Thyroid gland (tissue), 4 donors: ENCODE results near the gene TAGLN. TPM values are rescaled to one million over a fixed set of nuclear protein-coding genes. Genes with fewer than 3 reads are reported as not detected.

Experiments
- DNase-seq, 2 donors: peaks; one replicate each; pipeline ENCODE4 v3.0.0-alpha.2; 2019
- H3K27ac ChIP-seq, 3 donors: fragments of 200-600 bp; sonication (generic); 1 replicate in 2 of 3; 2 replicates in 1 of 3; pipeline ENCODE4 v1.5.1; 2016 to 2019; ENCODE audit warnings: mild to moderate bottlenecking in 1 of 3, moderate library complexity in 1 of 3
- H3K27me3 ChIP-seq: fragments of 200-600 bp; sonication (generic); one replicate; pipeline ENCODE4 v1.5.1; 2019
- H3K36me3 ChIP-seq, 2 donors: fragments of 200-600 bp; sonication (generic); one replicate each; pipeline ENCODE4 v1.5.1; 2016 to 2019
- H3K4me1 ChIP-seq, 2 donors: fragments of 200-600 bp; sonication (generic); one replicate each; pipeline ENCODE4 v1.5.1; 2017 to 2019
- H3K4me3 ChIP-seq, 3 donors: fragments of 200-600 bp; sonication (generic); replicated peaks in 1 of 3; 1 replicate in 2 of 3; 2 replicates in 1 of 3; pipeline ENCODE4 v1.5.1; 2016; ENCODE audit warnings: mild to moderate bottlenecking in 1 of 3
- H3K9me3 ChIP-seq: fragments of 200-600 bp; sonication (generic); one replicate; pipeline ENCODE4 v1.5.1; 2017
- CTCF ChIP-seq, 6 experiments: fragments of 200-600 bp in 3 of 6; fragments of 450-650 bp in 3 of 6; sonication (generic) in 3 of 6; IDR thresholded peaks; one replicate each; pipeline ENCODE4 v1.5.1; 2016 to 2019; ENCODE audit warnings: antibody characterized with exemption in 6 of 6, mild to moderate bottlenecking in 2 of 6, inconsistent platforms in 1 of 6, moderate library complexity in 1 of 6
- POLR2A ChIP-seq, 2 donors: fragments of 450-650 bp; IDR thresholded peaks; one replicate each; pipeline ENCODE4 v1.6.1; 2017; ENCODE audit warnings: antibody characterized with exemption in 2 of 2, mild to moderate bottlenecking in 2 of 2, moderate library complexity in 1 of 2
- WGBS, 2 donors: methylation state at CpG; one replicate each; pipeline ENCODE4 v1.1.5; 2017; 5-methylcytosine and 5-hydroxymethylcytosine counted together
- intact Hi-C: fragments of 100-400 bp; cut with DNase I; formaldehyde crosslinking; loops from one replicate; pipeline ENCODE4 v1.15.1; 2023
- total RNA-seq, 4 donors: library from RNA; depleted of rRNA; stranded (reverse); fragments of >200 nt; gene quantifications; one replicate each; pipeline ENCODE4 v1.2.3, GENCODE V29; 2016

The TAGLN gene
- total RNA-seq, 4 donors from 2014 or later, result 155 to 407 (median 229) TPM

- peak overlapping the region in 1 of 3 donors; percentile 71 for H3K4me3 ChIP-seq
- intact Hi-C loops, result no loop called here
- DNase-seq, result no peak
- H3K27ac ChIP-seq, result peak overlapping the region; percentile 93 to 94 (median 94)
- no peaks in the 10 kb centered on the region for H3K9me3 ChIP-seq
- H3K36me3 ChIP-seq, result peaks cover 0 to 9% of the 10 kb centered on the region in 2 donors
- H3K27me3 ChIP-seq, result no peaks in the 10 kb centered on the region
- WGBS, 2 donors, result 81 to 84% methylated on average over 10 of the region's 10 CpGs
- TF ChIP-seq CTCF (IDR thresholded peaks at IDR 0.05), result no peak
- TF ChIP-seq POLR2A (IDR thresholded peaks at IDR 0.05), result no peak
- peaks cover 35 to 65% of the 10 kb centered on the region in 2 donors for H3K4me1 ChIP-seq
Measured at GRCh38 chr11:117177534-117178209, 21.5 kb upstream of the TAGLN start.

GRCh38 chr11:117178210-117179034 lies 20.7 kb upstream of the TAGLN start, which contains the start of gene SIDT2:
Gene SIDT2 (plus strand): TSS chr11:117178743. CDS start chr11:117179264, 521 bp downstream.
- Histone ChIP-seq H3K36me3 (peaks cover 0 to 11% of the 10 kb centered on the region in 2 donors), H3K4me1 (peaks cover 27 to 57% of the 10 kb centered on the region in 2 donors), H3K27me3 (no peaks in the 10 kb centered on the region), H3K4me3 (peak within 1 kb of the TSS; percentile 66 to 77 (median 71)), H3K9me3 (no peaks in the 10 kb centered on the region), H3K27ac (peak within 1 kb of the TSS; percentile 93 to 94 (median 94))
- intact Hi-C loops, result no loop called here
- TF ChIP-seq CTCF (IDR thresholded peaks at IDR 0.05) (peak in 1 of 6 experiments; percentile 50), POLR2A (IDR thresholded peaks at IDR 0.05) (peak; percentile 62 to 96)
- DNase-seq, result peak; percentile 95 to 96
- WGBS, 2 donors, result 1% methylated on average over 41 to 43 of the region's 51 CpGs

- peak overlapping the region; percentile 66 to 77 (median 71) for H3K4me3 ChIP-seq
- no peaks in the 10 kb centered on the region for H3K9me3 ChIP-seq
- intact Hi-C loops, result no loop called here
- H3K4me1 ChIP-seq, result peaks cover 26 to 48% of the 10 kb centered on the region in 2 donors
- TF ChIP-seq CTCF (IDR thresholded peaks at IDR 0.05), result no peak
- TF ChIP-seq POLR2A (IDR thresholded peaks at IDR 0.05), result peak in 1 of 2 donors; percentile 31
- H3K36me3 ChIP-seq, result peaks cover 5 to 11% of the 10 kb centered on the region in 2 donors
- H3K27ac ChIP-seq, result peak overlapping the region; percentile 93 to 94 (median 94)
- H3K27me3 ChIP-seq, result no peaks in the 10 kb centered on the region
- DNase-seq, result peak; percentile 49 to 52
- 1 to 16% methylated on average over 2 to 31 of the region's 39 CpGs for WGBS, 2 donors
Measured at GRCh38 chr11:117179048-117179999, 19.8 kb upstream of the TAGLN start.

- H3K27me3 ChIP-seq, result no peaks in the 10 kb centered on the region
- peak overlapping the region in 1 of 3 donors; percentile 71 for H3K4me3 ChIP-seq
- TF ChIP-seq CTCF (IDR thresholded peaks at IDR 0.05) (no peak), POLR2A (IDR thresholded peaks at IDR 0.05) (no peak)
- peaks cover 23 to 41% of the 10 kb centered on the region in 2 donors for H3K4me1 ChIP-seq
- 38 to 42% methylated on average over 4 of the region's 4 CpGs for WGBS, 2 donors
- H3K9me3 ChIP-seq, result no peaks in the 10 kb centered on the region
- H3K27ac ChIP-seq, result peak overlapping the region in 2 of 3 donors; percentile 94
- H3K36me3 ChIP-seq, result peaks cover 5 to 11% of the 10 kb centered on the region in 2 donors
- peak in 1 of 2 donors; percentile 3 for DNase-seq
- intact Hi-C loops, result loop anchor here (5.0 kb wide), 1 partner anchor 47 kb away; no protein-coding TSS in a partner anchor
Measured at GRCh38 chr11:117180020-117180419, 19.1 kb upstream of the TAGLN start.
